Stomach (tissue), 4 donors: Measurements from ENCODE around the gene MBNL2.

Experiments used
- EP300 ChIP-seq: sonication (generic); formaldehyde crosslinking; IDR thresholded peaks from one replicate; pipeline ENCODE4 v1.6.1; 2017; ENCODE audit warnings: antibody characterized with exemption
- POLR2AphosphoS5 ChIP-seq, 3 donors: sonication (generic); formaldehyde crosslinking; IDR thresholded peaks; one replicate each; pipeline ENCODE4 v1.6.1; 2016; ENCODE audit warnings: antibody characterized with exemption in 3 of 3
- TF ChIP-seq, protein P1 (sequence below), 7 experiments: fragments of 450-650 bp in 4 of 7; fragments of 200-600 bp in 3 of 7; sonication (generic) in 3 of 7; IDR thresholded peaks; one replicate each; pipeline ENCODE4 v1.5.1; 2016 to 2019; ENCODE audit warnings: antibody characterized with exemption in 7 of 7, control low read depth in 2 of 7, mild to moderate bottlenecking in 1 of 7

DNA sequence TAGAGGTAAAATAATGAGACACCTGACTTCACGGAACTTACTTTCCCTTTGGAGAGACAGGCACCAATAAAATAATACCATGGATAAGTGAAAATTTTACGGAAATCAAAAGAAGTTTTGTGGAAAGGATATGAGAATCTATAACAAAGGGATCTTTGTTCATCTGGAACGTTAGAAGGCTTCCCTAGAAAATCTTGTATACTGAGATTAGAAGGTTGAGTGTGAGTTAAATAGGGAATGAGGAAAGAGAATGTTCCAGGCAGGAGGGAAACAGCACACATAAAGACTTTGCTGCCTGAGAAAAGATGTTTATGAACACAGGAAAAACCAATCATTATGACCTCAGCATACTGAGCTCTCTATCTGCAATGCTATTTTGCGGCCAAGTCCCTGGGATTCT, 192.3 kb downstream of the MBNL2 start:
- TF ChIP-seq POLR2AphosphoS5 (IDR thresholded peaks at IDR 0.05) (no peak), EP300 (no peak)
- TF ChIP-seq, protein P1, sequence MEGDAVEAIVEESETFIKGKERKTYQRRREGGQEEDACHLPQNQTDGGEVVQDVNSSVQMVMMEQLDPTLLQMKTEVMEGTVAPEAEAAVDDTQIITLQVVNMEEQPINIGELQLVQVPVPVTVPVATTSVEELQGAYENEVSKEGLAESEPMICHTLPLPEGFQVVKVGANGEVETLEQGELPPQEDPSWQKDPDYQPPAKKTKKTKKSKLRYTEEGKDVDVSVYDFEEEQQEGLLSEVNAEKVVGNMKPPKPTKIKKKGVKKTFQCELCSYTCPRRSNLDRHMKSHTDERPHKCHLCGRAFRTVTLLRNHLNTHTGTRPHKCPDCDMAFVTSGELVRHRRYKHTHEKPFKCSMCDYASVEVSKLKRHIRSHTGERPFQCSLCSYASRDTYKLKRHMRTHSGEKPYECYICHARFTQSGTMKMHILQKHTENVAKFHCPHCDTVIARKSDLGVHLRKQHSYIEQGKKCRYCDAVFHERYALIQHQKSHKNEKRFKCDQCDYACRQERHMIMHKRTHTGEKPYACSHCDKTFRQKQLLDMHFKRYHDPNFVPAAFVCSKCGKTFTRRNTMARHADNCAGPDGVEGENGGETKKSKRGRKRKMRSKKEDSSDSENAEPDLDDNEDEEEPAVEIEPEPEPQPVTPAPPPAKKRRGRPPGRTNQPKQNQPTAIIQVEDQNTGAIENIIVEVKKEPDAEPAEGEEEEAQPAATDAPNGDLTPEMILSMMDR (IDR thresholded peaks at IDR 0.05) = no peak
